HG03575 (cell line): ENCODE results near the gene BID.
"Not testable (repeated sequence)": the region's sequence is repeated elsewhere in the genome, so short reads cannot be mapped to it uniquely, and the experiment has no call there.

Source experiments
- ATAC-seq: cut with Tn5 transposase; IDR thresholded peaks from one replicate; pipeline ENCODE4 v1.9.1; 2021; ENCODE audit not compliant: unreplicated experiment, insufficient number of reproducible peaks, low FRiP score; ENCODE audit errors: extremely low read depth

BID gene

GRCh38 chr22:17724241-17724640, 50.0 kb downstream of the BID start:
- ATAC-seq: no peak

DNA sequence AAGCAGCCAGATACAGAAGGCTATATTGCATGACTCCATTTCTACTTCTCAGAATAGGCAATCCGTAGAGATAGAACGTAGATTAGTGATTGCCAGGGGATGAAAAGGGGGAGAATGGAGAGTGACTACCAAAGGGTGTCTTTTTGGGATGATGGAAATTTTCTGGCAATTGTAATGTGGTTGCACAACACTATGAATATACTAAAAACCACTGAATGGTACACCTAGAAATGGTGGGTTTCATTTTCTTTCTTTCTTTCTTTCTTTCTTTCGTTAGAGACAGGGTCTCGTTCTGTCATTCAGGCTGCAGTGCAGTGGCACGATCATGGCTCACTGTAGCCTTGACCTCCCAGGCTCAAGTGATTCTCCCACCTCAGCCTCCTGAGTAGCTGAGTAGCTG, 54.4 kb downstream of the BID start:
- no peak for ATAC-seq

GRCh38 chr22:17717708-17718107, 56.6 kb downstream of the BID start:
- no peak for ATAC-seq

GRCh38 chr22:17716529-17716928, 57.7 kb downstream of the BID start:
- no peak for ATAC-seq

DNA sequence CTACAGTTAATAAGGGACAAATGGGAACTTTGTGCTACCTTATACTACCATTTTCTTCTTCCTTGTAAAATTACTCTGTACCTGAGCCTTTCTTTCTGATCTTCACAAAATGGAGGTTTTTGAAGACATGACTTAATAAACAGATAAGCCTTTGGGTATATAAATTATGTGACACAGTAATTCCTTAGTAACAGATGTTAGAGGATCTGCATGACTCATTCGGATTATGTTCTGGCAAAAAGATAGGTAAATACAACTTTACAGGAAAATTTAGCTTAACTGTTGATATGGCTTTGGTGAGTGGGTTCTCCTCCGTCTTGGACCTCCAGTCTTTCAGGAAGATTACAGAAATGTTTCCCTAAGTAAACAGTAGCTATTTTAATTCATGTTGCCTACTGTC, 61.8 kb downstream of the BID start:
- no peak for ATAC-seq

GRCh38 chr22:17710023-17710422, 64.2 kb downstream of the BID start:
- no peak for ATAC-seq

DNA sequence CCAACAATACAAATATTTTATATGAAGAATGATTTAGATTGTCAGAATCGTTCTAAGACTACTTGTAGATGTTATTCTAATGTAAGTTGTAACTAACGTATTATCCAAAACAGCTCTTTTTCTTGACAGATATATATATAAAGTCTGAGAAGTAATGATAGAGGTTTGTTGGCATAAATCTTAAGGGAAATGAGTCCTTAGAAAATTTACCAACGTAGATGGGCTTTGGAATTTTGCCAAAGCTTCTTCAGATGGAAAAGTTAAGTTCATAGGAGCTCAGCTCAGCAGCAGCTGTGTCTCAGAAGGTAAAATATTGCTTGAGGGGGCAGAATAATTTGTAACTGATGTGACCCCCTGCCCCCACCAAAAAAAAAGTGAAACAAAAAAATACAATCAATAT, 66.7 kb downstream of the BID start:
- no peak for ATAC-seq

GRCh38 chr22:17706947-17707346, 67.3 kb downstream of the BID start:
- no peak for ATAC-seq

GRCh38 chr22:17705951-17706900, 68.0 kb downstream of the BID start:
- peak; percentile 78 for ATAC-seq

DNA sequence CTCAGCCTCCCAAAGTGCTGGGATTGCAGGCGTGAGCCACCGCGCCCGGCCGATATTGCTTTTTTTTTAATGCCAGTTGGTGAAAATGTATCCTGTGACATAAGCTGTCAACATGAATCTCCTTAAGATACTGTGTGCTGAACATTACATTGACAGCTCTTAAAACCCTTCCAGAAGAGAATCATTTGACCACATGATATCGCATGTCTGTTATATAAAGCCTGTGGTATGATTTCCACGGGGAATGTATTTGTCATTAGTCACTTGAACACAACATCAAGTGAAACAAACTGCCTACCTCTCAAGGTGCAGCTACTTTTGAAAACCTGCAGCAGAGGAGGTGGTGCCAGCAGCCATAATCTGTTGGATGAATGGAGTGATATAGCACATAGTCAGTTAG, 68.7 kb downstream of the BID start:
- ATAC-seq: no peak

DNA sequence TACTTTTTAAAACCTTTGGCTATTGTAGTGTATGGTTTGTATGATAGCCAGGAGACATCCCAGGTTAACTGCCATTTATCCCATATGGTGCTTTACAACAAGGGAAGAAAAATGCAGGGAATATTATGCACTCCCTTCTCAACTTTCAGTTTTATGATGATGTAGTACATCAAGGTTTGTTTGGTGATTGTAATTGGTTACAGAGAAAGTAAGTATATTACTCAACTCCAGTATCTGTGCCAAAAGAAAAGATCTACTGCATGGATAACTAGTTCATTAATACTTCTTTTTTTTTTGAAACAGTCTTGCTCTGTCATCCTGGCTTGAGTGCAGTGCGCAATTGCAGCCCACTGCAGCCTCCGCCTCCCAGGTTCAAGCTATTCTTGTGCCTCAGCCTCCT, 70.5 kb downstream of the BID start:
- no peak for ATAC-seq

DNA sequence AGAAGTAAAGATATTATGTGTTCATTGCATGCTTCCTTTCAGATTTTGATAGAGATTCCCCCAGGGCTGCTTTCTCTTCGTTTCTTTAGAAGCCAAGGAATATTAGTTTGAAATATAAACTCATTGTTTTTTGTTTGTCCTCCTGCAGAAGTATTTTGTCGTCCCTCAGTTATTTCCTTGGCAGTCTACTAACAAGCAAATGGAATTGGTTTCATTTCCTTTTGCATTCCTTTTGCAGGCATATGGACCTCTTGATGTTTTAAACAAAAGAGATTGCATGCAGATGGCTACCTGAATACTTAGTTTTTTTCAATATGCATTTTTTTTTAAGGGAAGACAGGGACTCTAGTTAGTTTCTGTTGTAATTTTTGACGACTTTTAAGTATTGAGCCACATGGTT, 73.5 kb downstream of the BID start:
- ATAC-seq: no peak

DNA sequence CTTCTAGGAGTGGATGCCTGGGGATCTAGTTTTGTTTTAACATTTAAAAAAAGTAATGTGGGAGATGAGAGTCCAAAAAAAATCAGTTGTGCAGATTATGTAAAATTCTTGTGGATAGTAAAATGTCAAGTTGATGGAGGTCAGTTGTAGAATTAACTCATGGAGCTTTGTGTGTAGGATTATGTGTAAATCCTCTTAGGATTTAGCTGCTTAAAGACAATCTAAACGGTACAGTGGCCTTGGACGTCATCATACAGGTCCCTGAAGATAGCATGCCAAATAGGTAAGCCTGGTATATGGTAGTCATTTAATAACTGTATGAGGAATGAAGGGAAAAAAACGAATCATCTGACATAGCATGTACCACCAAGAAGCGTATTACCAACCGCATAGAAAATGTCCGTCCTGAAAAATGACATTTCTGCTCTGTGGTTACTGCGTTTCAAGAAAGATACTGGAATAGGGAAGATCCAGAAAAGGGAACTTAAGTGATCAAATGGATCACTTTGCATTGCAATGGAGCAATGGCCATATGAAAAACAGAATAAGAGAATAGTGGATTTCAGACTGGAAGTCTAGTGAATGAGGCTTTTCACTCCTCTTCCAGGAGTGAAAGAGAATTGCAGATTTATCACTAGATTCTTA, 74.5 kb downstream of the BID start:
- ATAC-seq: no peak

GRCh38 chr22:17698948-17699347, 75.3 kb downstream of the BID start:
- ATAC-seq: no peak

DNA sequence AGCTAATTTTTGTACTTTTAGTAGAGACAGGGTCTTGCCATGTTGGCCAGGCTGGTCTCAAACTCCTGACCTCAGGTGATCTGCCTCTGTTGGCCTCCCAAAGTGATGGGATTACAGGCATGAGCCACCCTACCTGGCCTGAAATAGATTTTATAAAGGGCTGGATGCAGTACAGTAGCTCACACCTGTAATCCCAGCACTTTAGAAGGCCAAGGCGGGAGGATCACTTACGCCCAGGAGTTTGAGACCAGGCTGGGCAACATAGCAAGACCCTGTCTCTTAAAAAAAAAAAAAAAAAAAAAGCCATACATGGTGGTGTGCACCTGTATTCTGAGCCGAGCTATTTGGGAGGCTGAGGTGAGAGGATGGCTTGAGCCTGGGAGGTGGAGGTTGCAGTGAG, 76.0 kb downstream of the BID start:
- not testable (repeated sequence) for ATAC-seq

DNA sequence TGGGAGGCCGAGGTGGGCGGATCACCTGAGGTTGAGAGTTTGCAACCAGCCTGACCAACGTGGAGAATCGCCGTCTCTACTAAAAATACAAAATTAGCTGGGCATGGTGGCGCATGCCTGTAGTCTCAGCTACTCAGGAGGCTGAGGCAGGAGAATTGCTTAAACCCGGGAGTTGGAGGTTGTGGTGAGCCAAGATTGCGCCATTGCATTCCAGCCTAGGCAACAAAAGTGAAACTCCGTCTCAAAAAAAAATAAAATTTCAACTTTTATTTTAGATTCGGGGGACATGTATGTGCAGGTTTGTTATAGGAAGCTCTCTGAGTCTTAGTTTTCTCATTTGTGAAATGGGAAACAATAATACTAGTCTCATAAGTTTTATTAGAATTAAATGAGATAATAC, 77.1 kb downstream of the BID start:
- ATAC-seq: not testable (repeated sequence)

DNA sequence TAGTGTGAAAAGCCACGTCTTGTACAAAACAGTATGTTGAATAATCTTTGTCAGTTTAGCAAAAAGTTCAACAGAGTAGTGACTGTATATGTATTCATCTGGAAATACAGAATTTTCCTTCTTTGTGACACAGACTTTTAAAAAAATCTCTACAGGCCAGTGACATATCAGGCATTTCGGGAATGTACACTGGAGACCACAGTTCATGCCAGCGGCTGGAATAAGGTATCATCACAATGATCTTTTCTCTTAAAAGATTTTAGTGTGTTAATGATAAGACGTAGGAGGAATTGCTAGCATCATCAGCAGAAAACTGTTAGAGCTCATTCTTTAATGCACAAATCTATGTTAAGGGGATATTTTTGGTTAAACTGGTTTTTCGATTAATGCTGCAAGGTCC, 78.3 kb downstream of the BID start:
- ATAC-seq: no peak

DNA sequence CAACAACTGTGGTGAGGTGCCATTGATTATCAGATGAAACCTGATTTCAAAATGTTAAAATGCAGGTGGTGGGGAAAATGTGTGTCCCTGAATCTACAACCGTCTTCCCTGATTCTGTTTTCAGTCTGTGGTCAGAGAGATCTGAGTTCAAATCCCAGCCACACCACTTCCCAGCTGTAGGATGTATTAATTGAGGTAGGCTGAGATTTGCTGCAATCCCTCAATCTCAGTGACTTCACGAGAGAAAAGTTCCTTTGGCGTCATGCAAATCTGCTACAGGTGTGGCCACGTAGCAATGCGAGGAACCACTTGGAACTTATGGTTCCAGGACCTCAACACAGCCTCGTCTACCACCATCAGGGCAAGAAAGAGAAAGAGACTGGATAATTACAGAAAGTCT, 79.5 kb downstream of the BID start:
- no peak for ATAC-seq

GRCh38 chr22:17694193-17694592, 80.1 kb downstream of the BID start:
- no peak for ATAC-seq

- no peak for ATAC-seq
Measured at GRCh38 chr22:17692841-17693240, 81.4 kb downstream of the BID start.
